Thoracic aorta (tissue), 2 donors: Measurements from ENCODE around the gene RUNX1. TPM values are rescaled to one million over a fixed set of nuclear protein-coding genes. Genes with fewer than 3 reads are reported as not detected.

Experiments used
- ATAC-seq: fragments of 150-250 bp; one replicate; pipeline ENCODE4 v1.8.0; 2017; ENCODE audit warnings: low read depth; ENCODE audit not compliant: insufficient number of reproducible peaks, low FRiP score
- DNase-seq: peaks from one replicate; pipeline ENCODE4 v3.0.0-alpha.2; 2020; ENCODE audit warnings: low spot score
- H3K27ac ChIP-seq, 2 donors: fragments of 200-600 bp; sonication (generic); 1 replicate in 1 of 2; 2 replicates in 1 of 2; pipeline ENCODE4 v1.5.1; 2016; ENCODE audit warnings: mild to moderate bottlenecking in 2 of 2, moderate library complexity in 2 of 2
- H3K27me3 ChIP-seq: fragments of 200-600 bp; sonication (generic); replicated peaks from 2 replicates; pipeline ENCODE4 v1.6.0; 2016; ENCODE audit warnings: mild to moderate bottlenecking; ENCODE audit not compliant: insufficient read depth
- H3K36me3 ChIP-seq: fragments of 200-600 bp; sonication (generic); one replicate; pipeline ENCODE4 v1.5.1; 2016
- H3K4me1 ChIP-seq, 2 donors: fragments of 200-600 bp; sonication (generic); 1 replicate in 1 of 2; 2 replicates in 1 of 2; pipeline versions ENCODE4 v1.5.1 to v1.6.0; 2016; ENCODE audit warnings: low read depth in 2 of 2, mild to moderate bottlenecking in 1 of 2; ENCODE audit not compliant: control insufficient read depth in 1 of 2
- H3K4me3 ChIP-seq: fragments of 200-600 bp; sonication (generic); 2 replicates; pipeline ENCODE4 v1.5.1; 2016; ENCODE audit warnings: mild to moderate bottlenecking
- H3K9me3 ChIP-seq: fragments of 200-600 bp; sonication (generic); 2 replicates; pipeline ENCODE4 v1.5.1; 2016
- CTCF ChIP-seq: fragments of 200-600 bp; sonication (generic); IDR thresholded peaks from one replicate; pipeline ENCODE4 v1.5.1; 2019; ENCODE audit warnings: antibody characterized with exemption
- total RNA-seq, 2 donors: library from RNA; depleted of rRNA; stranded (reverse); fragments of >200 nt; gene quantifications; one replicate each; pipeline versions ENCODE4 v1.1.0 to v1.2.3, GENCODE V29; 2016

The RUNX1 gene
- total RNA-seq, 2 donors from 2014 or later, result 47.4 to 64.7 TPM

GRCh38 chr21:34883491-34884271 lies 165.4 kb downstream of the RUNX1 start:
- Histone ChIP-seq H3K4me1 (peaks cover 15 to 25% of the 10 kb centered on the region in 2 donors), H3K27me3 (no peaks in the 10 kb centered on the region), H3K27ac (peak overlapping the region in 1 of 2 donors; percentile 66), H3K9me3 (no peaks in the 10 kb centered on the region), H3K36me3 (no peaks in the 10 kb centered on the region), H3K4me3 (peak overlapping the region; percentile 74)
- no peak for DNase-seq
- no peak for ATAC-seq
- no peak for TF ChIP-seq CTCF

GRCh38 chr21:34882719-34883131 lies 166.4 kb downstream of the RUNX1 start:
- Histone ChIP-seq H3K9me3 (no peaks in the 10 kb centered on the region), H3K27me3 (no peaks in the 10 kb centered on the region), H3K27ac (peak overlapping the region; percentile 22 to 29), H3K4me3 (peak overlapping the region; percentile 74), H3K36me3 (no peaks in the 10 kb centered on the region), H3K4me1 (peaks cover 15 to 19% of the 10 kb centered on the region in 2 donors)
- no peak for TF ChIP-seq CTCF
- no peak for DNase-seq
- ATAC-seq, result no peak

GRCh38 chr21:34881839-34882371 lies 167.2 kb downstream of the RUNX1 start:
- H3K9me3 ChIP-seq, result no peaks in the 10 kb centered on the region
- H3K27ac ChIP-seq, result peak overlapping the region in 1 of 2 donors; percentile 26
- DNase-seq (no peak), ATAC-seq (no peak)
- peaks cover 10 to 13% of the 10 kb centered on the region in 2 donors for H3K4me1 ChIP-seq
- H3K36me3 ChIP-seq, result no peaks in the 10 kb centered on the region
- no peak for TF ChIP-seq CTCF
- H3K27me3 ChIP-seq, result no peaks in the 10 kb centered on the region
- peak overlapping the region; percentile 31 for H3K4me3 ChIP-seq

- no peaks in the 10 kb centered on the region for H3K9me3 ChIP-seq
- no peak for ATAC-seq
- H3K27me3 ChIP-seq, result no peaks in the 10 kb centered on the region
- TF ChIP-seq CTCF, result no peak
- H3K36me3 ChIP-seq, result no peaks in the 10 kb centered on the region
- H3K27ac ChIP-seq, result no peak overlapping the region
- no peak for DNase-seq
- H3K4me1 ChIP-seq, result peaks cover 9% of the 10 kb centered on the region in 2 donors
- peak overlapping the region; percentile 26 for H3K4me3 ChIP-seq
These were observed 167.7 kb downstream of the RUNX1 start for GRCh38 chr21:34881421-34881820.

GRCh38 chr21:34880401-34880800 lies 168.7 kb downstream of the RUNX1 start:
- H3K4me1 ChIP-seq, result peaks cover 0 to 5% of the 10 kb centered on the region in 2 donors
- no peak overlapping the region for H3K27ac ChIP-seq
- H3K27me3 ChIP-seq, result no peaks in the 10 kb centered on the region
- no peaks in the 10 kb centered on the region for H3K9me3 ChIP-seq
- ATAC-seq (no peak), DNase-seq (no peak)
- no peak for TF ChIP-seq CTCF
- no peaks in the 10 kb centered on the region for H3K36me3 ChIP-seq
- H3K4me3 ChIP-seq, result no peak overlapping the region
